Astrocyte of the cerebellum (primary cell): ENCODE measurements around the gene TMC4.

Experiments used
- DNase-seq: peaks from one replicate; pipeline ENCODE4 v3.0.0-alpha.2; 2011; ENCODE audit warnings: low read depth
- H3K4me3 ChIP-seq: 2 replicates; pipeline ENCODE4 v1.5.1; 2011; ENCODE audit warnings: mild to moderate bottlenecking, low read depth, low read length, moderate library complexity
- CTCF ChIP-seq: IDR thresholded peaks from 2 replicates; pipeline ENCODE4 v1.5.1; 2012; ENCODE audit warnings: low read length, low read depth, moderate library complexity, mild to moderate bottlenecking; ENCODE audit errors: missing control alignments
- in situ Hi-C: cut with HindIII; loops from 2 replicates; pipeline ENCODE4 v1.10.0; 2017; ENCODE audit warnings: low sequenced_read_pairs

The TMC4 gene

DNA sequence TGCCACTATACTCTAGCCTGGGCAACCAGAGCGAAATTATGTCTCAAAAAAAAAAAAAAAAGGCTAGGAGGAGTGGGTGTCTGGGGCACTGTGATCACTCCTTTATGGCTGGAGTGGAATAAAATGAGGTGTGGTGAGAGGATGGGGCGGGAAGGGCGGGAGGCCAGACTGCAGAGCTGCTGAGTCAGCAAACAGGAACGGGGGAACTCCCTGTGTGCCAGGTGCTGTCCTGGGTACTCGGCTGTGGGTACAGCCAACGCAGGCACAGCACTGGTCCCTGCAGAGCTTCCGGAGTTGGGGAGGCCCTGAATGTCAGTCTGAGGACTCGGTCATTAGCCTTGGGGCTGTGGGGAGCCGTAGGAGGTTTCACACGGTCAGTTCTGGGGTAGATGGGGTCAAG, 51.7 kb downstream of the TMC4 start:
- no peak for TF ChIP-seq CTCF
- in situ Hi-C loops: no loop called here
- H3K4me3 ChIP-seq: no peak overlapping the region

GRCh38 chr19:54115109-54116063, 57.6 kb downstream of the TMC4 start, which contains the start of the genes PRPF31 and TFPT:
Gene PRPF31, plus strand, starts transcription at chr19:54115754. Its CDS starts 2,525 bp downstream, at chr19:54118279.
Gene TFPT, minus strand, starts transcription at chr19:54115657. Its CDS starts 388 bp downstream, at chr19:54115269.
- DNase-seq: peak; percentile 97
- peak within 1 kb of the TSS; percentile 92 for H3K4me3 ChIP-seq
- in situ Hi-C loops: no loop called here
- no peak for TF ChIP-seq CTCF

More for the DNA sequence above, 51.7 kb downstream of the TMC4 start:
- no peak for DNase-seq

DNA sequence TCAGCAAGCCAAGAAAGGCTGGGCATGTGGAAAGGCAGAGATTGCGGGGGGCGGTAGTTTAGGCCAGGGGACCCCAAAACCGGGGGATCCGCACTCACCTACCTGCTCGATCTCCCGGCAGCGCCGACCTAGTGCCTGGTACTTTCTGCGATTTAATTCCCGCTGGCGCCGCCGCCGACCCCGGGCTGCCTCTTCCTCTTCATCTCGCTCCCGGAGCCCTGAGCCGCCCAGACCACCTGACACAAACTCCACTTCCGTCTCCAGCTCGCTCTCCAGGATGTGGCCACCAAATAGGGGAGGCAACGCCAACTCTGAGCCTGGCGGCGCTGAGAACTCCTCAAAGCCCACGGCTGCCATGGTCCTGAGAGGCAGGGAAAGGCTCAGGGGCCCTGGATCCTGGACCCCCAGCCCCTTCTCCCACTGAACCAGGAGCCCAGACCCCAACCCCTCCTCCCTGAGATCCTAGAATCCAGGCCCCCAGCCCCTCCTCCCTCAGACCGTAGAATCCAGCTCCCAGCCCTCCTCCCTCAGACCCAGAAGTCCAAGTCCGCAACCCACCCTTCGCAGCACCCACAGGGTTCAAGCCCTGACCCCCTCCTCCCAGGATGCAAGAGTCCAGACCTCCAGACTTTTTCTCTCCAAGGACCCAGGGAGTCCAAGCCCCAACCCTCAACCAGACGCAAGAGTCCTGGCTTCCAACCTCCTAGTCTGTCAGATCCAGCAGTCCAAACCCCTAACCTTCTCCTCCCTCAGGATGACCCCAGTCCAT, 58.4 kb downstream of the TMC4 start:
- H3K4me3 ChIP-seq: peak overlapping the region; percentile 92
- DNase-seq: no peak
- in situ Hi-C loops: no loop called here
- TF ChIP-seq CTCF: no peak
